Cardiac septum (tissue), 1 donor: ENCODE measurements around the gene RNF141. TPM values are rescaled to one million over a fixed set of nuclear protein-coding genes. Genes with fewer than 3 reads are reported as not detected.

ENCODE experiments used
- DNase-seq: peaks from one replicate; pipeline ENCODE4 v3.0.0-alpha.2; 2020; ENCODE audit warnings: low spot score
- intact Hi-C: fragments of 100-400 bp; cut with DNase I; formaldehyde crosslinking; loops from one replicate; pipeline ENCODE4 v1.14.0; 2022
- long read RNA-seq: library from polyadenylated mRNA; unstranded; transcript quantifications from one replicate; pipeline ENCODE4 v2.0.0, GENCODE V29; 2021
- total RNA-seq: library from RNA; stranded (reverse); fragmentation: NEBNext Ultra II Directional; extraction: Animal tissue kit (Norgen Biotek cat#: 25700); gene quantifications from one replicate; pipeline ENCODE4 v1.2.1, GENCODE V29; 2021
- donor health status: DM: no; HTN: no; CAD: no.

The RNF141 gene
- total RNA-seq = 36.8 TPM
- long read RNA-seq, full-length matches to known transcripts = 47 of 49 reads
- long read RNA-seq, partial matches to known transcripts = 1 of 49 reads
- long read RNA-seq, other reads (novel, unspliced or antisense) = 1 of 49 reads

GRCh38 chr11:10540915-10541560, at the start of gene RNF141:
Gene RNF141, minus strand, starts transcription at chr11:10541187. Its CDS starts 7,029 bp downstream, at chr11:10534158.
- intact Hi-C loops = no loop called here

GRCh38 chr11:10590218-10590915, 49.4 kb upstream of the RNF141 start:
- intact Hi-C loops = no loop called here
- DNase-seq = no peak

More at GRCh38 chr11:10540915-10541560, at the start of gene RNF141:
- peak; percentile 98 for DNase-seq

GRCh38 chr11:10588904-10589303, 47.9 kb upstream of the RNF141 start:
- DNase-seq = no peak
- intact Hi-C loops = no loop called here

GRCh38 chr11:10587995-10588394, 47.0 kb upstream of the RNF141 start:
- intact Hi-C loops = no loop called here
- DNase-seq = no peak

GRCh38 chr11:10587388-10587787, 46.4 kb upstream of the RNF141 start:
- DNase-seq = no peak
- intact Hi-C loops = no loop called here

GRCh38 chr11:10584071-10584501, 43.1 kb upstream of the RNF141 start:
- intact Hi-C loops = no loop called here
- no peak for DNase-seq

GRCh38 chr11:10581481-10582019, 40.6 kb upstream of the RNF141 start:
- peak; percentile 92 for DNase-seq
- intact Hi-C loops = no loop called here

GRCh38 chr11:10580623-10581022, 39.6 kb upstream of the RNF141 start:
- intact Hi-C loops = no loop called here
- DNase-seq = no peak

GRCh38 chr11:10579700-10580099, 38.7 kb upstream of the RNF141 start:
- intact Hi-C loops = no loop called here
- DNase-seq = no peak

- intact Hi-C loops = no loop called here
- DNase-seq = no peak
Observed at GRCh38 chr11:10576035-10576398, 35.0 kb upstream of the RNF141 start.

- intact Hi-C loops = no loop called here
Observed at GRCh38 chr11:10575346-10576034, 34.5 kb upstream of the RNF141 start.

GRCh38 chr11:10573556-10573955, 32.6 kb upstream of the RNF141 start:
- intact Hi-C loops = no loop called here
- no peak for DNase-seq

More at GRCh38 chr11:10575346-10576034, 34.5 kb upstream of the RNF141 start:
- DNase-seq = no peak

- intact Hi-C loops = no loop called here
- no peak for DNase-seq
Observed at GRCh38 chr11:10573028-10573427, 32.0 kb upstream of the RNF141 start.

- intact Hi-C loops = no loop called here
- DNase-seq = no peak
Observed at GRCh38 chr11:10572533-10572932, 31.5 kb upstream of the RNF141 start.

GRCh38 chr11:10568486-10568941, 27.5 kb upstream of the RNF141 start, which contains the start of gene LYVE1:
Gene LYVE1, minus strand, starts transcription at chr11:10568665. Its CDS starts 133 bp downstream, at chr11:10568532.
- no peak for DNase-seq

GRCh38 chr11:10567446-10567845, 26.5 kb upstream of the RNF141 start:
- intact Hi-C loops = loop anchor here (10.0 kb wide), 1 partner anchor 167 kb away; no protein-coding TSS in a partner anchor
- DNase-seq = no peak

More at GRCh38 chr11:10568486-10568941, 27.5 kb upstream of the RNF141 start, which contains the start of gene LYVE1:
- intact Hi-C loops = loop anchor here (10.0 kb wide), 1 partner anchor 166 kb away; no protein-coding TSS in a partner anchor

- intact Hi-C loops = loop anchor here (10.0 kb wide), 1 partner anchor 168 kb away; no protein-coding TSS in a partner anchor
- no peak for DNase-seq
Observed at GRCh38 chr11:10566257-10566957, 25.4 kb upstream of the RNF141 start.

GRCh38 chr11:10565493-10565892, 24.5 kb upstream of the RNF141 start:
- intact Hi-C loops = loop anchor here (10.0 kb wide), 1 partner anchor 169 kb away; no protein-coding TSS in a partner anchor
- no peak for DNase-seq
